IMR-90 (cell line): ENCODE data around the gene LEF1. TPM values are rescaled to one million over a fixed set of nuclear protein-coding genes. Genes with fewer than 3 reads are reported as not detected.

Experiments used
- ATAC-seq: fragments of 200-7000 bp; cut with Tn5 transposase; 2 replicates; pipeline ENCODE4 v1.9.1; 2020; ENCODE audit warnings: low read depth, mild to moderate bottlenecking, moderate library complexity
- BruUV-seq: library from RNA; stranded (reverse); fragments of 400-500 nt; replicated peaks from 2 replicates; lab custom pipeline; 2021; lab: Mats Ljungman, UMichigan
- CTCF ChIA-PET: fragments of 300-600 bp; formaldehyde crosslinking; extraction: SDS; loops from one replicate; lab custom pipeline; 2021; ENCODE audit warnings: antibody characterized with exemption; lab: Yijun Ruan, JAX
- POLR2A ChIA-PET: fragments of 300-600 bp; sonication (Branson Sonifier 250); formaldehyde crosslinking; loops from one replicate; lab custom pipeline; 2022; ENCODE audit warnings: antibody characterized with exemption; ENCODE audit not compliant: unreplicated experiment; lab: Charles Lee
- DNase-seq: peaks from one replicate; pipeline ENCODE4 v3.0.0; 2013
- H2AFZ ChIP-seq: replicated peaks from 2 replicates; pipeline ENCODE3; 2013; ENCODE audit warnings: low read length, mild to moderate bottlenecking; ENCODE audit not compliant: poor library complexity
- H2AK5ac ChIP-seq: 2 replicates; pipeline ENCODE4 v1.6.1; 2013; ENCODE audit warnings: low read depth, low read length, inconsistent platforms
- H2AK9ac ChIP-seq: replicated peaks from 2 replicates; pipeline ENCODE3; 2013; ENCODE audit warnings: mild to moderate bottlenecking, low read depth, low read length, moderate library complexity; ENCODE audit not compliant: poor library complexity
- H2BK120ac ChIP-seq: 2 replicates; pipeline ENCODE4 v1.6.1; 2013; ENCODE audit warnings: low read depth, low read length, inconsistent platforms
- H2BK15ac ChIP-seq: 3 replicates; pipeline ENCODE4 v1.6.1; 2013; ENCODE audit warnings: low read depth, low read length, inconsistent platforms
- H2BK20ac ChIP-seq: 2 replicates; pipeline ENCODE4 v1.6.1; 2013; ENCODE audit warnings: low read depth, mild to moderate bottlenecking, inconsistent platforms, low read length, moderate library complexity
- H2BK5ac ChIP-seq: 2 replicates; pipeline ENCODE4 v1.6.1; 2013; ENCODE audit warnings: mild to moderate bottlenecking, low read depth, low read length, inconsistent platforms; ENCODE audit not compliant: poor library complexity, severe bottlenecking
- H3K14ac ChIP-seq: replicated peaks from 2 replicates; pipeline ENCODE4 v1.6.1; 2013; ENCODE audit warnings: low read depth, low read length, inconsistent platforms
- H3K18ac ChIP-seq: 2 replicates; pipeline ENCODE4 v1.6.1; 2013; ENCODE audit warnings: low read depth, low read length, control low read depth
- H3K23ac ChIP-seq: 2 replicates; pipeline ENCODE4 v1.6.1; 2013; ENCODE audit warnings: low read depth, low read length, inconsistent platforms
- H3K27ac ChIP-seq: 2 replicates; pipeline ENCODE4 v1.5.1; 2013; ENCODE audit warnings: mild to moderate bottlenecking, control low read depth, low read length; ENCODE audit not compliant: insufficient read depth
- H3K27me3 ChIP-seq: 2 replicates; pipeline ENCODE4 v1.6.1; 2013; ENCODE audit warnings: low read length; ENCODE audit not compliant: control insufficient read depth, insufficient read depth
- H3K36me3 ChIP-seq: 2 replicates; pipeline ENCODE4 v1.6.1; 2013; ENCODE audit warnings: low read length, mixed read lengths; ENCODE audit not compliant: control insufficient read depth, insufficient read depth
- H3K4ac ChIP-seq: 2 replicates; pipeline ENCODE4 v1.6.1; 2013; ENCODE audit warnings: low read depth, low read length, inconsistent platforms
- H3K4me1 ChIP-seq: 2 replicates; pipeline ENCODE4 v1.6.1; 2013; ENCODE audit warnings: low read length, mixed read lengths; ENCODE audit not compliant: control insufficient read depth, insufficient read depth
- H3K4me2 ChIP-seq: 2 replicates; pipeline ENCODE4 v1.6.1; 2013; ENCODE audit warnings: low read depth, mild to moderate bottlenecking, control low read depth, low read length, moderate library complexity
- H3K4me3 ChIP-seq: 2 replicates; pipeline ENCODE4 v1.5.1; 2013; ENCODE audit warnings: low read depth, mild to moderate bottlenecking, control low read depth, low read length, moderate library complexity; ENCODE audit not compliant: insufficient read depth
- H3K56ac ChIP-seq: 2 replicates; pipeline ENCODE4 v1.6.1; 2013; ENCODE audit warnings: low read length, inconsistent platforms; ENCODE audit not compliant: insufficient read depth; ENCODE audit errors: extremely low read depth
- H3K79me1 ChIP-seq, 2 experiments: 2 replicates each; pipeline ENCODE4 v1.6.1; 2013; ENCODE audit warnings: low read length in 2 of 2, inconsistent platforms in 1 of 2, low read depth in 1 of 2
- H3K9ac ChIP-seq: 2 replicates; pipeline ENCODE4 v1.6.1; 2013; ENCODE audit warnings: low read depth, low read length, control low read depth
- H3K9me1 ChIP-seq: 2 replicates; pipeline ENCODE4 v1.6.1; 2013; ENCODE audit warnings: low read length, inconsistent platforms; ENCODE audit not compliant: insufficient read depth
- H3K9me3 ChIP-seq: 2 replicates; pipeline ENCODE4 v1.6.1; 2013; ENCODE audit warnings: low read length; ENCODE audit not compliant: control insufficient read depth, insufficient read depth
- H4K20me1 ChIP-seq: 2 replicates; pipeline ENCODE4 v1.6.1; 2013; ENCODE audit warnings: low read length, inconsistent platforms; ENCODE audit not compliant: insufficient read depth
- H4K5ac ChIP-seq: 2 replicates; pipeline ENCODE4 v1.6.1; 2013; ENCODE audit warnings: mild to moderate bottlenecking, low read depth, low read length, control low read depth
- H4K8ac ChIP-seq, 2 experiments: 2 replicates each; pipeline ENCODE4 v1.6.1; 2013; ENCODE audit warnings: low read depth in 2 of 2, low read length in 2 of 2, control low read depth in 1 of 2, inconsistent platforms in 1 of 2
- H4K91ac ChIP-seq: 2 replicates; pipeline ENCODE4 v1.6.1; 2013; ENCODE audit warnings: low read depth, low read length, inconsistent platforms; ENCODE audit not compliant: insufficient read depth
- CHD1 ChIP-seq: IDR thresholded peaks from 2 replicates; pipeline ENCODE4 v1.6.1; 2012; ENCODE audit warnings: low read depth, low read length, improper control_type of control experiment
- FOS ChIP-seq: fragments of 150-350 bp; IDR thresholded peaks from 2 replicates; pipeline ENCODE4 v1.6.1; 2016; ENCODE audit warnings: low read depth, low read length
- MAZ ChIP-seq: IDR thresholded peaks from 2 replicates; pipeline ENCODE4 v1.6.1; 2012; ENCODE audit warnings: low read depth, mild to moderate bottlenecking, low read length, improper control_type of control experiment, moderate library complexity, borderline replicate concordance
- WGBS, 2 experiments: methylation state at CpG; one replicate each; pipeline versions ENCODE4 v1.1.5 to v1.1.7; 2013; ENCODE audit warnings: missing lambda C conversion rate in 2 of 2; ENCODE audit not compliant: insufficient read length in 1 of 2; ENCODE audit errors: extremely low coverage in 2 of 2; 5-methylcytosine and 5-hydroxymethylcytosine counted together
- dilution Hi-C: fragments of 300-500 bp; cut with HindIII; formaldehyde crosslinking; loops from one replicate; pipeline ENCODE4 v1.14.3; 2018; ENCODE audit warnings: low sequenced_read_pairs; ENCODE audit not compliant: unreplicated experiment
- in situ Hi-C: fragments of 300-500 bp; cut with MboI; formaldehyde crosslinking; loops from 3 replicates; pipeline ENCODE4 v1.14.3; 2019; ENCODE audit warnings: low sequenced_read_pairs, inconsistent platforms, mixed read lengths
- intact Hi-C: fragments of 100-400 bp; cut with micrococcal nuclease; formaldehyde crosslinking; loops from 2 replicates; pipeline ENCODE4 v1.10.0; 2022
- polyA plus RNA-seq, 3 experiments: library from polyadenylated mRNA; depleted of rRNA; stranded (reverse); fragments of >200 nt; gene quantifications; 2 replicates each; pipeline ENCODE4 v1.2.3, GENCODE V29; 2012; ENCODE audit warnings: low replicate concordance in 1 of 3
- total RNA-seq: library from RNA; depleted of rRNA; stranded (reverse); fragments of >200 nt; gene quantifications from 2 replicates; pipeline ENCODE4 v1.2.3, GENCODE V29; 2012
- TF ChIP-seq, protein P1 (sequence below): fragments of 150-350 bp; IDR thresholded peaks from 2 replicates; pipeline ENCODE4 v1.6.1; 2017; ENCODE audit warnings: mild to moderate bottlenecking, antibody characterized with exemption, low read length, low read depth
- TF ChIP-seq, protein P2 (sequence below): fragments of 150-350 bp; IDR thresholded peaks from 2 replicates; pipeline ENCODE4 v1.6.1; 2016; ENCODE audit warnings: low read depth, mild to moderate bottlenecking, low read length, moderate library complexity, borderline replicate concordance

LEF1 gene
- total and polyA plus RNA-seq, 2 of the 4 experiments (the other 2 are of a cell fraction) = 1.7 to 1.8 TPM

DNA sequence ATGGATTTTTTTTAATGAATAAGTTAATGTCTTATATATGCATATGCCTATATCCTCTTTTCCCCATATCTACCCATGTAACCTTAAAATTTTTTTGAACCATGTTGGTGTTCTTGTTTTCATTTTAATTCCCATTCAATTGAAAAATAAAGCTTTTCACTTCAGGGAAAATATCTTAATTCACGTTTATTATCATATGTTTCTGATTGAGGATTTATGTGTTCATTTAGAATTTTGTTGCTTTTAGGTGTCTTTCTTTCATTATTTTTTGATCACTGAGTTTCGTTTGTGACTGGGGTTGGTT is 149.9 kb downstream of the LEF1 start:
- Histone ChIP-seq H3K4me2 (no peak overlapping the region), H3K18ac (no peak overlapping the region), H2AK5ac (no peak overlapping the region), H2AFZ (no peak overlapping the region), H2BK15ac (no peak overlapping the region), H2BK20ac (no peak overlapping the region), H3K14ac (no peak overlapping the region), H4K5ac (no peak overlapping the region), H3K23ac (no peak overlapping the region), H4K91ac (no peak overlapping the region), H3K27me3 (no peaks in the 10 kb centered on the region), H3K4ac (no peak overlapping the region), H4K20me1 (no peaks in the 10 kb centered on the region), H3K79me1 (no peaks in the 10 kb centered on the region), H3K4me1 (no peaks in the 10 kb centered on the region), H3K27ac (no peak overlapping the region), H3K56ac (no peak overlapping the region), H3K9me1 (no peaks in the 10 kb centered on the region), H2BK120ac (no peak overlapping the region), H3K36me3 (peaks cover 5% of the 10 kb centered on the region; the same call in 1 of the 2 replicates), H3K4me3 (no peak overlapping the region), H3K9me3 (no peaks in the 10 kb centered on the region), H2BK5ac (no peak overlapping the region), H4K8ac (no peak overlapping the region), H2AK9ac (no peak overlapping the region), H3K9ac (no peak overlapping the region)
- in situ Hi-C loops = loop anchor here (5.0 kb wide), 1 partner anchor 558 kb away; no protein-coding TSS in a partner anchor
- POLR2A ChIA-PET = interaction anchor here (0.6 kb wide), 1 partner anchor 587 kb away, joined by 3 read pairs; no protein-coding TSS in a partner anchor
- intact Hi-C loops = loop anchor here (1.0 to 5.0 kb wide), 4 partner anchors 474 to 1388 kb away; no protein-coding TSS in a partner anchor
- WGBS, 2 experiments = no CpG with 5 or more reads among the region's 2 CpGs
- TF ChIP-seq, protein P1, sequence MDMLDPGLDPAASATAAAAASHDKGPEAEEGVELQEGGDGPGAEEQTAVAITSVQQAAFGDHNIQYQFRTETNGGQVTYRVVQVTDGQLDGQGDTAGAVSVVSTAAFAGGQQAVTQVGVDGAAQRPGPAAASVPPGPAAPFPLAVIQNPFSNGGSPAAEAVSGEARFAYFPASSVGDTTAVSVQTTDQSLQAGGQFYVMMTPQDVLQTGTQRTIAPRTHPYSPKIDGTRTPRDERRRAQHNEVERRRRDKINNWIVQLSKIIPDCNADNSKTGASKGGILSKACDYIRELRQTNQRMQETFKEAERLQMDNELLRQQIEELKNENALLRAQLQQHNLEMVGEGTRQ = no peak
- TF ChIP-seq CHD1 = no peak
- TF ChIP-seq, protein P2, sequence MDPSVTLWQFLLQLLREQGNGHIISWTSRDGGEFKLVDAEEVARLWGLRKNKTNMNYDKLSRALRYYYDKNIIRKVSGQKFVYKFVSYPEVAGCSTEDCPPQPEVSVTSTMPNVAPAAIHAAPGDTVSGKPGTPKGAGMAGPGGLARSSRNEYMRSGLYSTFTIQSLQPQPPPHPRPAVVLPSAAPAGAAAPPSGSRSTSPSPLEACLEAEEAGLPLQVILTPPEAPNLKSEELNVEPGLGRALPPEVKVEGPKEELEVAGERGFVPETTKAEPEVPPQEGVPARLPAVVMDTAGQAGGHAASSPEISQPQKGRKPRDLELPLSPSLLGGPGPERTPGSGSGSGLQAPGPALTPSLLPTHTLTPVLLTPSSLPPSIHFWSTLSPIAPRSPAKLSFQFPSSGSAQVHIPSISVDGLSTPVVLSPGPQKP = no peak
- TF ChIP-seq FOS = no peak
- TF ChIP-seq MAZ = no peak
- CTCF ChIA-PET = interaction anchor here (0.6 to 2.5 kb wide), 16 partner anchors 8 to 1048 kb away, joined by 3 to 16 read pairs (median 4); no protein-coding TSS in a partner anchor
- DNase-seq (no peak), ATAC-seq (no peak)
- no TSS peak for BruUV-seq
- dilution Hi-C loops = no loop called here
